ENCODE results near the gene CST7. TPM values are rescaled to one million over a fixed set of nuclear protein-coding genes. Genes with fewer than 3 reads are reported as not detected.
A peak's percentile ranks its signal among the peaks of the same experiment; 100 is the strongest.

Gene CST7
- total and polyA plus RNA-seq, 2 of the 13 experiments (the other 11 are each of a cell fraction or from before 2014, with no cell fraction given): not detected

GRCh38 chr20:24992487-24993205 lies 43.6 kb downstream of the CST7 start, which contains the start of gene APMAP (continued):
- TF ChIP-seq ZNF468 (CRISPR knock-in tag; IDR thresholded peaks at IDR 0.05) (peak; percentile 94; the same call in 1 of the 2 replicates), SMAD1 (CRISPR knock-in tag; IDR thresholded peaks at IDR 0.05; ENCODE audit: borderline replicate concordance, low read depth) (peak; percentile 87; the same call in 1 of the 2 replicates), ATF6 (CRISPR knock-in tag; conservative IDR thresholded peaks at IDR 0.05) (peak; percentile 94), KLF13 (CRISPR knock-in tag; IDR thresholded peaks at IDR 0.05) (no peak), RFX1 (IDR thresholded peaks at IDR 0.05) (no peak), ADNP (CRISPR knock-in tag; IDR thresholded peaks at IDR 0.05) (no peak), ZNF44 (CRISPR knock-in tag; IDR thresholded peaks at IDR 0.05) (peak; percentile 96), UBTF (CRISPR knock-in tag; IDR thresholded peaks at IDR 0.05) (peak; percentile 98), BATF2 (CRISPR knock-in tag; IDR thresholded peaks at IDR 0.05) (no peak), CENPBD1 (CRISPR knock-in tag; IDR thresholded peaks at IDR 0.05; ENCODE audit: borderline replicate concordance, low read depth) (0 out of 2 replicates have a peak, but pooled peaks have one; percentile 89), ELF1 (CRISPR knock-in tag; IDR thresholded peaks at IDR 0.05) (peak; percentile 99), ZNF576 (CRISPR knock-in tag; IDR thresholded peaks at IDR 0.05) (peak; percentile 84; the same call in 1 of the 2 replicates), THRA (CRISPR knock-in tag; IDR thresholded peaks at IDR 0.05; ENCODE audit: borderline replicate concordance) (peak; percentile 72), KDM4B (CRISPR knock-in tag; IDR thresholded peaks at IDR 0.05) (peak; percentile 76), ZNF7 (CRISPR knock-in tag; IDR thresholded peaks at IDR 0.05) (peak; percentile 8; the same call in 1 of the 2 replicates), ZNF224 (CRISPR knock-in tag; IDR thresholded peaks at IDR 0.05) (peak; percentile 97), SP140L (CRISPR knock-in tag; IDR thresholded peaks at IDR 0.05; ENCODE audit: borderline replicate concordance) (peak; percentile 25; the same call in 1 of the 2 replicates), RCOR2 (CRISPR knock-in tag; IDR thresholded peaks at IDR 0.05) (peak; percentile 77; the same call in 1 of the 2 replicates), HIVEP1 (CRISPR knock-in tag; IDR thresholded peaks at IDR 0.05) (peak; percentile 99), ZBTB49 (CRISPR knock-in tag; IDR thresholded peaks at IDR 0.05; ENCODE audit: borderline replicate concordance) (peak; percentile 69; the same call in 1 of the 2 replicates)

All from HepG2 (cell line).